ENCODE results near the gene VWA3B. TPM values are rescaled to one million over a fixed set of nuclear protein-coding genes. Genes with fewer than 3 reads are reported as not detected.
A peak's percentile ranks its signal among the peaks of the same experiment; 100 is the strongest.

Gene VWA3B
- total RNA-seq, 1 donor from 2014 or later = not detected

GRCh38 chr2:98087447-98088020, 567 bp downstream of the VWA3B start:
- intact Hi-C loops (cut with micrococcal nuclease) = loop anchor here (1.0 to 5.0 kb wide), 8 partner anchors 47 to 1055 kb away; partner anchors contain the start of gene C2orf15
- H3K4me1 Mint-ChIP-seq = peaks cover 46% of the 10 kb centered on the region
- no peak for TF ChIP-seq CTCF (IDR thresholded peaks at IDR 0.05)
- POLR2A ChIA-PET = interaction anchor here (0.6 to 2.1 kb wide), 5 partner anchors 24 to 93 kb away, joined by 4 to 7 read pairs (median 5); no protein-coding TSS in a partner anchor
- no peaks in the 10 kb centered on the region for H3K36me3 Mint-ChIP-seq (ENCODE audit: low read depth)
- no peaks in the 10 kb centered on the region for H3K27me3 Mint-ChIP-seq
- DNase-seq (no peak), ATAC-seq (ENCODE audit: low read depth) (no peak)
- CTCF ChIA-PET = interaction anchor here (0.6 to 2.0 kb wide), 6 partner anchors 18 to 297 kb away, joined by 3 to 7 read pairs (median 3); no protein-coding TSS in a partner anchor
- no peaks in the 10 kb centered on the region for H3K9me3 Mint-ChIP-seq
- peak overlapping the region; percentile 89 for H3K4me3 Mint-ChIP-seq
- peak overlapping the region; percentile 81 for H3K27ac Mint-ChIP-seq

GRCh38 chr2:98088261-98088660, 1.3 kb downstream of the VWA3B start:
- intact Hi-C loops (cut with micrococcal nuclease) = loop anchor here (2.0 to 5.0 kb wide), 2 partner anchors 297 to 1054 kb away; partner anchors contain the start of gene C2orf15
- H3K27me3 Mint-ChIP-seq = no peaks in the 10 kb centered on the region
- no peak for TF ChIP-seq CTCF (IDR thresholded peaks at IDR 0.05)
- peaks cover 46% of the 10 kb centered on the region for H3K4me1 Mint-ChIP-seq
- POLR2A ChIA-PET = interaction anchor here (0.8 to 2.1 kb wide), 5 partner anchors 11 to 93 kb away, joined by 3 to 7 read pairs (median 5); no protein-coding TSS in a partner anchor
- CTCF ChIA-PET = interaction anchor here (1.0 to 2.0 kb wide), 4 partner anchors 93 to 297 kb away, joined by 3 to 7 read pairs (median 4); no protein-coding TSS in a partner anchor
- DNase-seq (no peak), ATAC-seq (ENCODE audit: low read depth) (peak; percentile 19)
- peak overlapping the region; percentile 89 for H3K4me3 Mint-ChIP-seq
- peak overlapping the region; percentile 56 for H3K27ac Mint-ChIP-seq
- no peaks in the 10 kb centered on the region for H3K9me3 Mint-ChIP-seq
- no peaks in the 10 kb centered on the region for H3K36me3 Mint-ChIP-seq (ENCODE audit: low read depth)

- POLR2A ChIA-PET = interaction anchor here (0.7 kb wide), 1 partner anchor 63 kb away, joined by 3 read pairs; no protein-coding TSS in a partner anchor
- peaks cover 43% of the 10 kb centered on the region for H3K4me1 Mint-ChIP-seq
- intact Hi-C loops (cut with micrococcal nuclease) = loop anchor here (2.0 to 5.0 kb wide), 2 partner anchors 295 to 1052 kb away; partner anchors contain the start of gene C2orf15
These were observed 3.0 kb downstream of the VWA3B start for GRCh38 chr2:98089941-98090340.

GRCh38 chr2:98090951-98091350, 4.0 kb downstream of the VWA3B start:
- intact Hi-C loops (cut with micrococcal nuclease) = no loop called here
- Mint-ChIP-seq H3K9me3 (no peaks in the 10 kb centered on the region), H3K27me3 (no peaks in the 10 kb centered on the region), H3K27ac (no peak overlapping the region), H3K4me3 (no peak overlapping the region), H3K36me3 (ENCODE audit: low read depth) (no peaks in the 10 kb centered on the region), H3K4me1 (peaks cover 38% of the 10 kb centered on the region)
- no peak for DNase-seq
- ATAC-seq (ENCODE audit: low read depth) = no peak
- POLR2A ChIA-PET = no interaction called here
- TF ChIP-seq CTCF (IDR thresholded peaks at IDR 0.05) = no peak
- CTCF ChIA-PET = interaction anchor here (1.0 to 2.0 kb wide), 2 partner anchors 178 to 284 kb away, joined by 3 to 5 read pairs; no protein-coding TSS in a partner anchor

More at GRCh38 chr2:98089941-98090340, 3.0 kb downstream of the VWA3B start:
- ATAC-seq (ENCODE audit: low read depth) (no peak), DNase-seq (no peak)
- H3K27ac Mint-ChIP-seq = no peak overlapping the region
- TF ChIP-seq CTCF (IDR thresholded peaks at IDR 0.05) = no peak
- CTCF ChIA-PET = interaction anchor here (1.0 kb wide), 1 partner anchor 283 kb away, joined by 3 read pairs; no protein-coding TSS in a partner anchor
- no peaks in the 10 kb centered on the region for H3K36me3 Mint-ChIP-seq (ENCODE audit: low read depth)
- H3K27me3 Mint-ChIP-seq = no peaks in the 10 kb centered on the region
- H3K4me3 Mint-ChIP-seq = no peak overlapping the region
- H3K9me3 Mint-ChIP-seq = no peaks in the 10 kb centered on the region

- Mint-ChIP-seq H3K4me1 (peaks cover 31% of the 10 kb centered on the region), H3K9me3 (no peaks in the 10 kb centered on the region), H3K36me3 (ENCODE audit: low read depth) (no peaks in the 10 kb centered on the region), H3K4me3 (no peak overlapping the region), H3K27ac (no peak overlapping the region), H3K27me3 (no peaks in the 10 kb centered on the region)
- CTCF ChIA-PET = interaction anchor here (2.0 kb wide), 1 partner anchor 178 kb away, joined by 5 read pairs; no protein-coding TSS in a partner anchor
- no peak for ATAC-seq (ENCODE audit: low read depth)
- no peak for DNase-seq
- POLR2A ChIA-PET = no interaction called here
- intact Hi-C loops (cut with micrococcal nuclease) = no loop called here
- no peak for TF ChIP-seq CTCF (IDR thresholded peaks at IDR 0.05)
These were observed 4.8 kb downstream of the VWA3B start for GRCh38 chr2:98091738-98092137.

Data from activated B cell treated with CpG ODN at 0.5 μM for 24 hours (primary cell).